ENCODE data around the gene BRINP2. TPM values are rescaled to one million over a fixed set of nuclear protein-coding genes. Genes with fewer than 3 reads are reported as not detected.

Gene BRINP2
- total and polyA plus RNA-seq, 11 donors = 0.11 to 1.2 (median 0.19) TPM

GRCh38 chr1:177229781-177230180 lies 59.0 kb downstream of the BRINP2 start:
- WGBS, 4 donors = 82 to 92% (median 88%) methylated on average over 16 to 20 of the region's 20 CpGs
- no peak overlapping the region for H3K4me3 ChIP-seq
- ATAC-seq (peak in 3 of 4 donors; percentile 45 to 69 (median 49)), DNase-seq (no peak)
- intact Hi-C loops (cut with DNase I) = loop anchor here in 1 of 10 donors (5.0 kb wide), 1 partner anchor 682 kb away; no protein-coding TSS in a partner anchor
- no peaks in the 10 kb centered on the region for H3K36me3 ChIP-seq
- TF ChIP-seq POLR2A (IDR thresholded peaks at IDR 0.05) (no peak), CTCF (IDR thresholded peaks at IDR 0.05) (no peak)
- no peak overlapping the region for H3K27ac ChIP-seq
- H3K27me3 ChIP-seq = no peaks in the 10 kb centered on the region
- no peaks in the 10 kb centered on the region for H3K9me3 ChIP-seq
- H3K4me1 ChIP-seq = peaks cover 0 to 5% (median 0%) of the 10 kb centered on the region in 12 donors

- no peaks in the 10 kb centered on the region for H3K36me3 ChIP-seq
- intact Hi-C loops (cut with DNase I) = no loop called here
- WGBS, 4 donors = 48 to 62% (median 57%) methylated on average over 3 to 4 of the region's 4 CpGs
- DNase-seq = no peak
- H3K4me1 ChIP-seq = peaks cover 0 to 5% (median 0%) of the 10 kb centered on the region in 12 donors
- no peaks in the 10 kb centered on the region for H3K9me3 ChIP-seq
- H3K27ac ChIP-seq = no peak overlapping the region
- H3K27me3 ChIP-seq = no peaks in the 10 kb centered on the region
- no peak overlapping the region for H3K4me3 ChIP-seq
- peak in 3 of 4 donors; percentile 57 to 74 (median 57) for ATAC-seq
- TF ChIP-seq CTCF (IDR thresholded peaks at IDR 0.05) = no peak
These were observed 59.7 kb downstream of the BRINP2 start for GRCh38 chr1:177230228-177231016.

GRCh38 chr1:177235350-177235749 lies 64.6 kb downstream of the BRINP2 start:
- H3K27ac ChIP-seq = no peak overlapping the region
- H3K4me1 ChIP-seq = peaks cover 0 to 2% (median 0%) of the 10 kb centered on the region in 12 donors
- H3K9me3 ChIP-seq = no peaks in the 10 kb centered on the region
- intact Hi-C loops (cut with DNase I) = no loop called here
- TF ChIP-seq CTCF (IDR thresholded peaks at IDR 0.05) = no peak
- H3K27me3 ChIP-seq = no peaks in the 10 kb centered on the region
- H3K36me3 ChIP-seq = no peaks in the 10 kb centered on the region
- DNase-seq (no peak), ATAC-seq (no peak)
- H3K4me3 ChIP-seq = no peak overlapping the region
- whole genome bisulfite sequencing, 4 donors = 62 to 74% (median 66%) methylated on average over 7 of the region's 7 CpGs

GRCh38 chr1:177236962-177237361 lies 66.2 kb downstream of the BRINP2 start:
- TF ChIP-seq CTCF (IDR thresholded peaks at IDR 0.05) = no peak
- no peak for TF ChIP-seq POLR2A (IDR thresholded peaks at IDR 0.05)
- Histone ChIP-seq H3K4me1 (no peaks in the 10 kb centered on the region), H3K36me3 (no peaks in the 10 kb centered on the region), H3K27ac (no peak overlapping the region), H3K9me3 (no peaks in the 10 kb centered on the region), H3K27me3 (no peaks in the 10 kb centered on the region), H3K4me3 (no peak overlapping the region)
- 84 to 91% (median 86%) methylated on average over 4 of the region's 4 CpGs for WGBS, 4 donors
- intact Hi-C loops (cut with DNase I) = no loop called here
- DNase-seq = no peak
- no peak for ATAC-seq

Measured in heart left ventricle (tissue), 16 donors.